GM12873 (cell line): Measurements from ENCODE around the gene MAN2A2.

Source experiments
- CTCF ChIP-seq: IDR thresholded peaks from 2 replicates; pipeline ENCODE4 v1.5.1; 2012; ENCODE audit warnings: low read depth, mild to moderate bottlenecking, moderate library complexity, low read length, control low read depth; ENCODE audit not compliant: insufficient read depth; ENCODE audit errors: missing control alignments

Gene MAN2A2

GRCh38 chr15:90902840-90903732 is at the start of gene MAN2A2:
Gene MAN2A2 (plus strand): TSS chr15:90903302. CDS start chr15:90904208, 906 bp downstream.
- no peak for TF ChIP-seq CTCF

GRCh38 chr15:90855139-90855538 is 48.0 kb upstream of the MAN2A2 start:
- TF ChIP-seq CTCF = no peak

GRCh38 chr15:90857337-90857736 is 45.8 kb upstream of the MAN2A2 start:
- no peak for TF ChIP-seq CTCF

- no peak for TF ChIP-seq CTCF
Observed at GRCh38 chr15:90857883-90858443, 45.1 kb upstream of the MAN2A2 start.

- no peak for TF ChIP-seq CTCF
Observed at GRCh38 chr15:90859234-90860131, 43.6 kb upstream of the MAN2A2 start.

GRCh38 chr15:90860450-90860849 is 42.7 kb upstream of the MAN2A2 start:
- TF ChIP-seq CTCF = no peak

- TF ChIP-seq CTCF = no peak
Observed at GRCh38 chr15:90860942-90861675, 42.0 kb upstream of the MAN2A2 start.
